ENCODE results near the gene TMEM116. TPM values are rescaled to one million over a fixed set of nuclear protein-coding genes. Genes with fewer than 3 reads are reported as not detected.

The TMEM116 gene
- total RNA-seq, 1 donor from 2014 or later: 9.7 TPM

GRCh38 chr12:111937429-111937828 is 75.5 kb downstream of the TMEM116 start:
- intact Hi-C loops (cut with micrococcal nuclease): no loop called here
- Mint-ChIP-seq H3K36me3 (ENCODE audit: low read depth) (no peaks in the 10 kb centered on the region), H3K27me3 (no peaks in the 10 kb centered on the region), H3K4me3 (no peak overlapping the region), H3K27ac (no peak overlapping the region), H3K4me1 (peaks cover under 1% of the 10 kb centered on the region), H3K9me3 (no peaks in the 10 kb centered on the region)
- DNase-seq: peak; percentile 36

- Mint-ChIP-seq H3K27me3 (no peaks in the 10 kb centered on the region), H3K27ac (no peak overlapping the region), H3K36me3 (ENCODE audit: low read depth) (no peaks in the 10 kb centered on the region), H3K4me3 (no peak overlapping the region), H3K9me3 (no peaks in the 10 kb centered on the region), H3K4me1 (no peaks in the 10 kb centered on the region)
- intact Hi-C loops (cut with micrococcal nuclease): no loop called here
- no peak for DNase-seq
Observed at GRCh38 chr12:111936869-111937268, 76.1 kb downstream of the TMEM116 start.

GRCh38 chr12:111932241-111932640 is 80.7 kb downstream of the TMEM116 start:
- no peaks in the 10 kb centered on the region for H3K27me3 Mint-ChIP-seq
- H3K27ac Mint-ChIP-seq: no peak overlapping the region
- DNase-seq: no peak
- intact Hi-C loops (cut with micrococcal nuclease): no loop called here
- H3K9me3 Mint-ChIP-seq: no peaks in the 10 kb centered on the region
- no peaks in the 10 kb centered on the region for H3K4me1 Mint-ChIP-seq
- H3K36me3 Mint-ChIP-seq (ENCODE audit: low read depth): peaks cover 1% of the 10 kb centered on the region
- H3K4me3 Mint-ChIP-seq: no peak overlapping the region

GRCh38 chr12:111927346-111927745 is 85.6 kb downstream of the TMEM116 start:
- H3K36me3 Mint-ChIP-seq (ENCODE audit: low read depth): peaks cover 1% of the 10 kb centered on the region
- no peaks in the 10 kb centered on the region for H3K27me3 Mint-ChIP-seq

GRCh38 chr12:111926631-111927030 is 86.3 kb downstream of the TMEM116 start:
- intact Hi-C loops (cut with micrococcal nuclease): no loop called here
- H3K27ac Mint-ChIP-seq: no peak overlapping the region
- peak; percentile 34 for DNase-seq
- no peaks in the 10 kb centered on the region for H3K9me3 Mint-ChIP-seq
- H3K4me3 Mint-ChIP-seq: no peak overlapping the region
- H3K4me1 Mint-ChIP-seq: no peaks in the 10 kb centered on the region
- no peaks in the 10 kb centered on the region for H3K27me3 Mint-ChIP-seq
- peaks cover 1% of the 10 kb centered on the region for H3K36me3 Mint-ChIP-seq (ENCODE audit: low read depth)

More at GRCh38 chr12:111927346-111927745, 85.6 kb downstream of the TMEM116 start:
- peak; percentile 22 for DNase-seq
- intact Hi-C loops (cut with micrococcal nuclease): no loop called here
- H3K9me3 Mint-ChIP-seq: no peaks in the 10 kb centered on the region
- H3K4me1 Mint-ChIP-seq: no peaks in the 10 kb centered on the region
- H3K4me3 Mint-ChIP-seq: no peak overlapping the region
- H3K27ac Mint-ChIP-seq: no peak overlapping the region

- intact Hi-C loops (cut with micrococcal nuclease): no loop called here
- no peaks in the 10 kb centered on the region for H3K4me1 Mint-ChIP-seq
- DNase-seq: no peak
- no peaks in the 10 kb centered on the region for H3K9me3 Mint-ChIP-seq
- H3K27ac Mint-ChIP-seq: no peak overlapping the region
- no peaks in the 10 kb centered on the region for H3K36me3 Mint-ChIP-seq (ENCODE audit: low read depth)
- H3K4me3 Mint-ChIP-seq: no peak overlapping the region
- no peaks in the 10 kb centered on the region for H3K27me3 Mint-ChIP-seq
Observed at GRCh38 chr12:111925171-111925570, 87.8 kb downstream of the TMEM116 start.

- H3K4me3 Mint-ChIP-seq: no peak overlapping the region
- no peak for DNase-seq
- no peak overlapping the region for H3K27ac Mint-ChIP-seq
- intact Hi-C loops (cut with micrococcal nuclease): no loop called here
- no peaks in the 10 kb centered on the region for H3K4me1 Mint-ChIP-seq
- H3K36me3 Mint-ChIP-seq (ENCODE audit: low read depth): peaks cover 52% of the 10 kb centered on the region
- no peaks in the 10 kb centered on the region for H3K27me3 Mint-ChIP-seq
- H3K9me3 Mint-ChIP-seq: peaks cover 21% of the 10 kb centered on the region
Observed at GRCh38 chr12:111907740-111908139, 105.2 kb downstream of the TMEM116 start.

- H3K36me3 Mint-ChIP-seq (ENCODE audit: low read depth): peaks cover 47% of the 10 kb centered on the region
- no peaks in the 10 kb centered on the region for H3K4me1 Mint-ChIP-seq
- no peak overlapping the region for H3K4me3 Mint-ChIP-seq
- intact Hi-C loops (cut with micrococcal nuclease): no loop called here
- H3K27me3 Mint-ChIP-seq: no peaks in the 10 kb centered on the region
- H3K27ac Mint-ChIP-seq: no peak overlapping the region
- DNase-seq: no peak
- H3K9me3 Mint-ChIP-seq: peaks cover 21% of the 10 kb centered on the region
Observed at GRCh38 chr12:111905502-111905901, 107.5 kb downstream of the TMEM116 start.

- DNase-seq: no peak
- Mint-ChIP-seq H3K4me3 (no peak overlapping the region), H3K9me3 (peaks cover 17% of the 10 kb centered on the region), H3K27me3 (no peaks in the 10 kb centered on the region), H3K27ac (no peak overlapping the region), H3K36me3 (ENCODE audit: low read depth) (peaks cover 49% of the 10 kb centered on the region), H3K4me1 (no peaks in the 10 kb centered on the region)
- intact Hi-C loops (cut with micrococcal nuclease): no loop called here
Observed at GRCh38 chr12:111904446-111904975, 108.5 kb downstream of the TMEM116 start.

- Mint-ChIP-seq H3K4me3 (no peak overlapping the region), H3K9me3 (peaks cover 4% of the 10 kb centered on the region), H3K27ac (no peak overlapping the region), H3K4me1 (no peaks in the 10 kb centered on the region), H3K36me3 (ENCODE audit: low read depth) (peaks cover 41% of the 10 kb centered on the region), H3K27me3 (no peaks in the 10 kb centered on the region)
- intact Hi-C loops (cut with micrococcal nuclease): no loop called here
- no peak for DNase-seq
Observed at GRCh38 chr12:111901182-111901581, 111.8 kb downstream of the TMEM116 start.

- Mint-ChIP-seq H3K27me3 (no peaks in the 10 kb centered on the region), H3K9me3 (no peaks in the 10 kb centered on the region), H3K4me1 (no peaks in the 10 kb centered on the region), H3K4me3 (no peak overlapping the region), H3K27ac (no peak overlapping the region), H3K36me3 (ENCODE audit: low read depth) (peaks cover 53% of the 10 kb centered on the region)
- intact Hi-C loops (cut with micrococcal nuclease): no loop called here
- no peak for DNase-seq
Observed at GRCh38 chr12:111894556-111894955, 118.4 kb downstream of the TMEM116 start.

- no peak overlapping the region for H3K4me3 Mint-ChIP-seq
- no peak for DNase-seq
- H3K36me3 Mint-ChIP-seq (ENCODE audit: low read depth): peaks cover 59% of the 10 kb centered on the region
- H3K4me1 Mint-ChIP-seq: no peaks in the 10 kb centered on the region
- no peak overlapping the region for H3K27ac Mint-ChIP-seq
- H3K27me3 Mint-ChIP-seq: no peaks in the 10 kb centered on the region
- no peaks in the 10 kb centered on the region for H3K9me3 Mint-ChIP-seq
- intact Hi-C loops (cut with micrococcal nuclease): no loop called here
Observed at GRCh38 chr12:111893287-111893686, 119.7 kb downstream of the TMEM116 start.

- intact Hi-C loops (cut with micrococcal nuclease): no loop called here
Observed at GRCh38 chr12:111887926-111888745, 124.8 kb downstream of the TMEM116 start.

GRCh38 chr12:111886662-111887545 is 126.1 kb downstream of the TMEM116 start:
- H3K36me3 Mint-ChIP-seq (ENCODE audit: low read depth): peaks cover 72% of the 10 kb centered on the region
- H3K4me1 Mint-ChIP-seq: no peaks in the 10 kb centered on the region
- H3K27ac Mint-ChIP-seq: no peak overlapping the region
- H3K27me3 Mint-ChIP-seq: no peaks in the 10 kb centered on the region
- no peak overlapping the region for H3K4me3 Mint-ChIP-seq
- no peaks in the 10 kb centered on the region for H3K9me3 Mint-ChIP-seq
- DNase-seq: no peak
- intact Hi-C loops (cut with micrococcal nuclease): no loop called here

More at GRCh38 chr12:111887926-111888745, 124.8 kb downstream of the TMEM116 start:
- no peak for DNase-seq
- no peaks in the 10 kb centered on the region for H3K4me1 Mint-ChIP-seq
- no peak overlapping the region for H3K4me3 Mint-ChIP-seq
- H3K9me3 Mint-ChIP-seq: no peaks in the 10 kb centered on the region
- H3K27ac Mint-ChIP-seq: no peak overlapping the region
- H3K36me3 Mint-ChIP-seq (ENCODE audit: low read depth): peaks cover 77% of the 10 kb centered on the region
- H3K27me3 Mint-ChIP-seq: no peaks in the 10 kb centered on the region

Measured in activated CD4-positive, alpha-beta T cell treated with anti-CD3 and anti-CD28 coated beads, Interleukin-2, amount 10 ng/mL, durations not matched to agents 24 days and 14 days (primary cell).